AG04450 (cell line): ENCODE data around the gene RSAD2. TPM values are rescaled to one million over a fixed set of nuclear protein-coding genes. Genes with fewer than 3 reads are reported as not detected.

Experiments
- CTCF ChIA-PET: fragments of 300-600, 350-600 bp; formaldehyde crosslinking; extraction: SDS; loops from one replicate; lab custom pipeline; 2022; ENCODE audit warnings: antibody characterized with exemption, inconsistent platforms; lab: Charles Lee
- POLR2A ChIA-PET: fragments of 350-600 bp; formaldehyde crosslinking; extraction: SDS; loops from one replicate; lab custom pipeline; 2021; ENCODE audit warnings: antibody characterized with exemption, inconsistent platforms; lab: Yijun Ruan, JAX
- DNase-seq: peaks from one replicate; pipeline ENCODE4 v3.0.0-alpha.2; 2011; ENCODE audit warnings: low read depth, low spot score
- H3K27ac ChIP-seq: one replicate; pipeline ENCODE4 v1.5.1; 2012; ENCODE audit warnings: low read depth, low read length, control low read depth
- H3K27me3 ChIP-seq: one replicate; pipeline ENCODE4 v1.6.0; 2012; ENCODE audit warnings: low read length; ENCODE audit not compliant: control insufficient read depth, insufficient read depth
- H3K4me3 ChIP-seq: 2 replicates; pipeline ENCODE4 v1.5.1; 2011; ENCODE audit warnings: mild to moderate bottlenecking, low read depth, low read length, control low read depth
- H3K9me3 ChIP-seq: 2 replicates; pipeline ENCODE4 v1.5.1; 2012; ENCODE audit warnings: low read length; ENCODE audit not compliant: control insufficient read depth, insufficient read depth
- polyA plus RNA-seq: library from polyadenylated mRNA; depleted of rRNA; stranded (reverse); fragments of >200 nt; gene quantifications from 2 replicates; pipeline ENCODE4 v1.2.3, GENCODE V29; 2011
- TF ChIP-seq, protein P1 (sequence below): IDR thresholded peaks from 2 replicates; pipeline ENCODE4 v1.5.1; 2011; ENCODE audit warnings: low read depth, low read length, control low read depth, inconsistent platforms

The RSAD2 gene
- polyA plus RNA-seq, 1 experiment: not detected

DNA sequence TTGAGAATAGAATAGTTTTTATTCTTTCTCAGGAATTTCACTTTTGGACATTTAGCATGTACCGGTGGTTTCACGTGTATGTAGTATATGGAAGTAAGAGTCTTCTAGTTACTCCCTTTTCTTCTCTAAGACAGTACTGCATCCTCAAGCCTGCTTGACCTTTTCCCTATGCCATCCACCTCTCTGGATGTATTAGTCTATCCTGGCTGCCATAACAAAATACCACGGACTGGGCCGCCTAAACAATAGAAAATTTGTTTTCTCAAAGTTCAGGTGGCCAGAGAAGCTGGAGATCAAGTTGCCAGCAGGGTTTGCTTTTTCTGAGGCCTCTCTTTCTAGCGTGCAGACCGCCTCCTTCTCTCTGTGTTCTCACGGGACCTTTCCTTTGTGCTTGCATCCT is 10.6 kb upstream of the RSAD2 start:
- Histone ChIP-seq H3K9me3 (no peaks in the 10 kb centered on the region; the same call in 1 of the 2 replicates), H3K27me3 (peaks cover 13% of the 10 kb centered on the region), H3K27ac (no peak overlapping the region), H3K4me3 (no peak overlapping the region)
- ChIA-PET POLR2A (no interaction called here), CTCF (interaction anchor here (0.6 kb wide), 1 partner anchor 336 kb away, joined by 9 read pairs; no protein-coding TSS in a partner anchor)
- TF ChIP-seq, protein P1, sequence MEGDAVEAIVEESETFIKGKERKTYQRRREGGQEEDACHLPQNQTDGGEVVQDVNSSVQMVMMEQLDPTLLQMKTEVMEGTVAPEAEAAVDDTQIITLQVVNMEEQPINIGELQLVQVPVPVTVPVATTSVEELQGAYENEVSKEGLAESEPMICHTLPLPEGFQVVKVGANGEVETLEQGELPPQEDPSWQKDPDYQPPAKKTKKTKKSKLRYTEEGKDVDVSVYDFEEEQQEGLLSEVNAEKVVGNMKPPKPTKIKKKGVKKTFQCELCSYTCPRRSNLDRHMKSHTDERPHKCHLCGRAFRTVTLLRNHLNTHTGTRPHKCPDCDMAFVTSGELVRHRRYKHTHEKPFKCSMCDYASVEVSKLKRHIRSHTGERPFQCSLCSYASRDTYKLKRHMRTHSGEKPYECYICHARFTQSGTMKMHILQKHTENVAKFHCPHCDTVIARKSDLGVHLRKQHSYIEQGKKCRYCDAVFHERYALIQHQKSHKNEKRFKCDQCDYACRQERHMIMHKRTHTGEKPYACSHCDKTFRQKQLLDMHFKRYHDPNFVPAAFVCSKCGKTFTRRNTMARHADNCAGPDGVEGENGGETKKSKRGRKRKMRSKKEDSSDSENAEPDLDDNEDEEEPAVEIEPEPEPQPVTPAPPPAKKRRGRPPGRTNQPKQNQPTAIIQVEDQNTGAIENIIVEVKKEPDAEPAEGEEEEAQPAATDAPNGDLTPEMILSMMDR: no peak
- no peak for DNase-seq

DNA sequence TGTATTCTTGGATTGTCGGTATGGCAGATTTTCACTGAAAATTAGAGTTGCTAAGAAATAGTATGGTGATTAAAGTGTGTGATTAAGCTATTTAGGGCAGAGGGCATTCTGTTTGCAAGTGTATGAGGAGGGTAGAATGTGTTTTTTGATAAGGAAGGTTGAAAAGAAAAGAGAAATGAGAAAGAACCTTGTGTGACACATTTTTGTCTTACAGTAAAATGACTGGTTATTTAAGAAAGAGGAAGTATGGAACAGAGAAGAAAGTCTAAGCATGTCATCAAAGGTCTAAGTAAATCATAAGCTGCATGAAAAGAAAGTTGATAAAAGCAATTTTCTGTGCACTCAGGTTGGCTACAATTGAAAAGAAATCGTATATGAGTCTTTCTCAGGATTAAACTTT is 5.2 kb upstream of the RSAD2 start:
- H3K4me3 ChIP-seq: no peak overlapping the region
- TF ChIP-seq, protein P1: no peak
- no peak overlapping the region for H3K27ac ChIP-seq
- ChIA-PET CTCF (no interaction called here), POLR2A (no interaction called here)
- no peak for DNase-seq
- H3K9me3 ChIP-seq: no peaks in the 10 kb centered on the region
- H3K27me3 ChIP-seq: peaks cover 3% of the 10 kb centered on the region

DNA sequence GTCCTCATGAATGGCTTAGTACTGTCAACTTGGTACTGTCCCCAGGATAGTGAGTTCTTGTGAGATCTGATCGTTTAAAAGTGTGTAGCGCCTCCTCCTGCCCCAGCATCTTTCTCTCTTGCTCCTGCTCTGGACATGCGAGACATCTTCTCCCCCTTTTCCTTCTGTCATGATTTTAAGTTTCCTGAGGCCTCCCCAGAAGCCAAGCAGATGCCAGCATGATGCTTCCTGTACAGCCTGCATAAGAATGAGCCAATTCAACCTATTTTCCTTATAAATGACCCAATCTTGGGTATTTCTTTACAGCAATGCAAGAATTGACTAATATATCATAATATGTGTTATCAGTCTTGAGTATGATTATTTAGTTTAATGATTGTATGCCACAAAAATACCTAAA is 3.5 kb upstream of the RSAD2 start:
- H3K4me3 ChIP-seq: no peak overlapping the region
- ChIA-PET CTCF (no interaction called here), POLR2A (no interaction called here)
- H3K9me3 ChIP-seq: no peaks in the 10 kb centered on the region
- DNase-seq: no peak
- no peaks in the 10 kb centered on the region for H3K27me3 ChIP-seq
- no peak overlapping the region for H3K27ac ChIP-seq
- TF ChIP-seq, protein P1: no peak

DNA sequence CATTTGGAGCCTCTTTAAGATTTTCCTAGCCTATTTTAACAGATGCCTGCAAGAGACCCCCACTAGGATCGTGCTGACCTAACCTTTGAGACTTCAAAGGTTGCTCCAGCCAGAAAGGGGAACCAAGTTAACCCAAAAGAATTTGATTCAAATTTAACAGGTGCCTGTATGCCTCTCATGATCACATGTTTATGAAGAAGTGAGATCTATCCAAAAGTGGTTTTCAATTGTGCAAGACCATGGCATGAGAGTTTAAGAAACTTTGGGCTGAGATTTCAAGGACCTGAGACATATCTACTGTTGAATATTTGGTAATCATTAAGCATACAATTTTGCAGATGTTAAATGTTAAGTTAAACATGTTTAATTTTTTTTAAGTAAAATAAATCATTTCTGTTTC is 1.3 kb upstream of the RSAD2 start:
- H3K27ac ChIP-seq: no peak overlapping the region
- H3K27me3 ChIP-seq: no peaks in the 10 kb centered on the region
- TF ChIP-seq, protein P1: no peak
- no peaks in the 10 kb centered on the region for H3K9me3 ChIP-seq
- ChIA-PET POLR2A (no interaction called here), CTCF (no interaction called here)
- H3K4me3 ChIP-seq: no peak overlapping the region
- no peak for DNase-seq

DNA sequence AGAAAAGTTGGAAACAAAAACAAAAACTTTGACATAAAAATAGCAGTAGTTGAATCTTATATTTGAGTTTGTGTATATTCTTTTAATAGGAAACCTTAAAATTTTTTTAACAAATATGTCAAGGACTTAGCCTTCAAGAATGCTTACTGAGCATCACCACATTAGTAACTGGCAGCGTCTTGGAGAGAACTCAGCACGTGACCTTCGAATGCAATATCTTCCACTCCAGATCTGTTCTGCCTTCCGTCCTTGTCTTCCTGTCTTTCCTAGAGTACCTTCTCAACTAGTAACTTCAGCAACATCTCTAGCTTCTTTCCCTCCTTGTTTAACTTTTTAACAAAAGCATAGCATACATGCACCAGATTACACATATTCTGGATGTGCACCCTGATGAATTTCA is 972 bp downstream of the RSAD2 start:
- CTCF ChIA-PET: no interaction called here
- Histone ChIP-seq H3K27me3 (peaks cover 3% of the 10 kb centered on the region), H3K9me3 (no peaks in the 10 kb centered on the region), H3K27ac (no peak overlapping the region), H3K4me3 (no peak overlapping the region)
- TF ChIP-seq, protein P1: no peak
- POLR2A ChIA-PET: no interaction called here
- DNase-seq: no peak
